ENCODE measurements around the gene OR1N1.
A peak's percentile ranks its signal among the peaks of the same experiment; 100 is the strongest.
"Not testable (repeated sequence)": the region's sequence is repeated elsewhere in the genome, so short reads cannot be mapped to it uniquely, and the experiment has no call there.

Gene OR1N1, protein sequence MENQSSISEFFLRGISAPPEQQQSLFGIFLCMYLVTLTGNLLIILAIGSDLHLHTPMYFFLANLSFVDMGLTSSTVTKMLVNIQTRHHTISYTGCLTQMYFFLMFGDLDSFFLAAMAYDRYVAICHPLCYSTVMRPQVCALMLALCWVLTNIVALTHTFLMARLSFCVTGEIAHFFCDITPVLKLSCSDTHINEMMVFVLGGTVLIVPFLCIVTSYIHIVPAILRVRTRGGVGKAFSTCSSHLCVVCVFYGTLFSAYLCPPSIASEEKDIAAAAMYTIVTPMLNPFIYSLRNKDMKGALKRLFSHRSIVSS

DNA sequence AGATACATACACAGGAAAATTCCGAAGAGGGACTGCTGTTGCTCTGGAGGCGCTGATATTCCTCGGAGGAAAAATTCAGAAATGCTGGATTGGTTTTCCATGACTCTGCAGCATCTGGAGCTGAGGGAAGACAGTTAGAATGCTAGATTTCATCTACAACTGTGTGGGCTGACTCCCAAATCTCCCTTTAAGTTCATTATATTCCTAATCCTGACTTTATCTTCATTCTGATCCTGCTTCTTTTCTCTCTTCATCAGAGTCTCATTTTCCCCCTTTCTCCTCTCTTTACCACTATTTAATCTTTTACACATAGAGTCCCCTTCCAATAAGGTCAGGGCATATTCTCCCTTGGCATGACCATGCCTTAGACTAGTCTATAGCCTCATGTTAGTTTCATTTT, at the start of gene OR1N1:
OR1N1 (minus strand) TSS at position 101 of the 400 bp plus-strand sequence; CDS start at position 101, 0 bp downstream.
- H3K27ac ChIP-seq, result no peak within 1 kb of the TSS
- H3K4me3 ChIP-seq, result no peak within 1 kb of the TSS

DNA sequence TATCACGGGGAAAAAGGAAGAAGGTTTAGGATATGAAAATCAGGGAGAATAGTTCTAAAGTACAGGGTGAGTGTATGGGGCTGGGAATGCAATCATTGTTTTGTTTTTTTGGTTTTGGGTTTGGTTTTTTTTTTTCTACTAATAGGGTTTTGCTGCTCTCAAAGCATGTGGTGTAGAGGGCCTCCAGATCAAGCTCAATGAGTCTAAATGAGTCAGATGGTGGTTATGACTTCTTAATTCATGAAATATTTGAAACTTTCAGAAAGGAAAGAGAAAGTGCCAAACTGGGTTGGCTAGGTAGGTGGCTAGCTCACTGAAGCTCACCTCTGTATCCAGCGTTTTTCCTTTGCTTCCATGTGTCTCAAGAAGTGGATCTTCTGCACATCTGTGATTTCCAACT, 45.4 kb upstream of the OR1N1 start:
- H3K27ac ChIP-seq, result peak overlapping the region in 1 of 21 experiments; percentile 34
- no peak overlapping the region for H3K4me3 ChIP-seq

DNA sequence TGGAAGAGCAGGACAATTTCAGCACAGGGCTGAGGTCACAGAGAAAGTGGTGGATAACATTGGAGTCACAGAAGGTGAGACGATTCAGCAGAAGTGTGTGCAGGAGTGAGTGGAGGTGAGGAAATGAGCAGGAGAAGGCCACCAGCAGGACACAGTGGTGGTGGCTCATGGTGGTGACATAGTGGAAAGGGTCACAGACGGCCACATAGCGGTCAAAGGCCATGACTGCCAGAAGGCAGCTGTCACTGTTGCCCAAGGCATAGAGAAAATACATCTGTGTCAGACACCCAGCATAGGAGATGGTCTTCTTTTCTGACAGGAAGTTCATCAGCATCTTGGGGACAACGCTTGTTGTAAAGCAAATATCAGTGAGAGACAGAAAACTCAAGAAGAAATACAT, 40.8 kb upstream of the OR1N1 start:
- Histone ChIP-seq H3K27ac (no peak overlapping the region), H3K4me3 (no peak overlapping the region)

DNA sequence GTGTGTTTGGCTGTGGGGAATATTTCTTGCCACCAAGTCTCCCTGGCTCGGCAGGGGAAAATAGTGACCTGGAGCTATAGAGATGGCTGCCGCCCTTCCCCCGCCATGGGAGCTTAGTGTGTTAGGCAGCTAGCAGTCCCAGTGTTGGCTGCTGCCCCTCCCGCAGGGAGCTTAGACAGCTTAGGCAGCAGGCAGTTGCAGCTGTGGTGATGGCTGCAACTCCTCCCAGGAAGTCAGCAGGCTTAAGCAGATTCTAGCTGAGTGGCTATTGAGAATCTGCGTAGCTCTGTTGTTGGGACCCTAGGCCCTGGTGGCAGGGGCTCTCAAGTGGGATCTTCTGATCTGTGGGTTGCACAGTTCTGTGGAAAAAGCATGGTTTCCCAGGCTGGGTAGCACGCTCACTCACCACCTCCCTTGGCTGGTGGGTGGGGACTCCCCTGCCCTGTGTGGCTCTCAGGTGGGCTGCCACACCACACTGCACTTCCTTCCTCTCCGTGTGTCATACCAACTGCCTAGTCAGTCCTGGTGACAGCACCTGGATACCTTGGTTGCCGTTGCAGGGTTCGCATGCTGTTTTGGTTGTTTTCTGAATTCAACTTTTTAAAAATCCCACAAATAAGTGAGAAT, 35.2 kb upstream of the OR1N1 start:
- Histone ChIP-seq H3K27ac (no peak overlapping the region), H3K4me3 (no peak overlapping the region)

DNA sequence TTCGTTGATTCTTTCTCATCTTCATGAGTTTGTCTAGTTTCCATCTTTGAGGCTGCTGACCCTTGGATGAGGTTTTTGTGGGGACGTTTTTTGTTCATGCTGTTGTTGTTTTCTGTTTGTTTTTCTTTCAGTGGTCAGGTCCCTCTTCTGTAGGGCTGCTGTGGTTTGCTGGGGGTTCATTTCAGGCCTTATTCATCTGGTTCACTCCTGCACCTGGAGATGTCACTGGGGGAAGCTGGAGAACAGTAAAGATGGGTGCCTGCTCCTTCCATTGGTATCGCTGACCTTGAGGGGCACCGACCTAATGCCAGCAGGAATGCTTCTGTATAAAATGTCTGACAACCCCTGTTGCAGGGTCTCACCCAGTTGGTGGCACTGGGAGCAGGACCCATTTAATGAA, 34.4 kb upstream of the OR1N1 start:
- H3K4me3 ChIP-seq, result no peak overlapping the region
- H3K27ac ChIP-seq, result no peak overlapping the region

DNA sequence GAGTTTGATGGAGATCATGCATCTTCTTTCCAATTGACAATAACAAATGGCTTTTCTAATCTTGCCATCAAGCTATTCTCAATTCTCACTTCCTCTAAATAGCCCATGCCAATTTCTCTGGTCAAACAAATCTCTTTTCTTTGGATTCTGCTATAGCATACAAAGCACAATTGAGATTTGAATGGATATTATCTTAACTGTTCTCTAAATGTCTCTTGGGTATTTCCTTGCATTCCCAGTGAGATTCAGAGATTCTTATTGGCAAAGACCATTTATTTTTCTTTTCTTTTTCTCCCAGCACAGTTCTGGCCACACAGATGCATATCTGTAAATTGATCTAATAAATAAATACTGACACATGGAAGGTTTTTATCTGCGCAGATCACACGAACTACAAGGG, 25.7 kb upstream of the OR1N1 start, which contains the start of gene OR1N2:
OR1N2 (plus strand) TSS at position 301 of the 400 bp plus-strand sequence. CDS start 100 bp downstream, outside the sequence.
- H3K4me3 ChIP-seq, result no peak within 1 kb of the TSS
- no peak within 1 kb of the TSS for H3K27ac ChIP-seq

DNA sequence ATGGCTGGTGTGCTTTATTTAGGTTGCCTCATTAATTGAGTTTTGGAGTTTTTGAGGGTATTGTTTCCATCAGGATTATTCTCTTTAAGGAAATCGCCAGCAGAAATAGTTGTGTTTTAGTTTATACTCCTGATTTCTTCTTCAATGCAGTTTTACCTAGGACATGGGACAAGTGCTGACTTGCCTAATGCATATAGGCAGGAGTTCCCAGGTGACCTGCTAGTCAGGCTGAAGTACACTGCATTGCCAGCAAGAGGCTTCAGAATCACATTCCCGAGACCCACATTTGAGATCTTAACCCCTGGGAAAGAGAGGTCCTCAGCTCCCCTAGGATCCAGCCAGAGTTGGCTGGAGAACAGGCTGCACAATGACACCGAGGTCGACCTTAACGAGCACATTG, 24.3 kb upstream of the OR1N1 start:
- Histone ChIP-seq H3K27ac (no peak overlapping the region), H3K4me3 (no peak overlapping the region)

DNA sequence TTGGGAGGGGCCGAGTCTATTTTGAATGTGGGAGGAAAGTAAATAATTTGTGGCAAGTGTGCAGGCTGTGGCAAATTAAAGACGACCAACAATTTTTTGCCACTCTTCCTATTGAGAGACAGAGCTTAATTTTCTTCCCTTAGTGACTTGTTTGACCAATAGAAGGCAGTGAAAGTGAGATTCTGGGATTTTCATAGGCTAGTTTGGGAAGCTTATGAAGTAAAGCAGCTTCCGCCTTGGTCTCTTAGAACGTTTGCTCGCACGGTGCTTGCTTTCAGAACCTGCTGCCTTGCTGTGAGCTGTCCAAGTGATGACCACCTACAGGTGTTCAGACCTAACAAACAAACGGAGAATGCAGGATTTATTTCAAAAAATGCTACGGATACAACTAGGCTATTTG, 19.1 kb upstream of the OR1N1 start:
- Histone ChIP-seq H3K4me3 (no peak overlapping the region), H3K27ac (no peak overlapping the region)

DNA sequence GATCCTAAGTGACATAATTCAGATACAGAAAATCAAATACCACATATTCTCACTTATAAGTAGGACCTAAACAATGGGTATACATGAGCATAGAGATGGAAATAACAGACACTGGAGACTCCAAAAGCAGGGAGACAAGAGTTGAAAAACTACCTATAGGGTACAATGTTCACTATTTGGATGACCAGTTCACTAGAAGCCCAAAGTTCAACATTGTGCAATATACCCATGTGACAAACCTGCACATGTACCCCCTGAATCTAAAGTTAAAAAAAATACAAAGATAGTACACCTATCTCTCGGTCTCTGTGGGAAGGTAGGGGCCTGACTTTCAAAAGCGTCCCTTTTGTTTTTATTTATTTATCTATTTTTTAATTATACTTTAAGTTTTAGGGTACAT, 11.7 kb upstream of the OR1N1 start:
- Histone ChIP-seq H3K27ac (no peak overlapping the region), H3K4me3 (no peak overlapping the region)

DNA sequence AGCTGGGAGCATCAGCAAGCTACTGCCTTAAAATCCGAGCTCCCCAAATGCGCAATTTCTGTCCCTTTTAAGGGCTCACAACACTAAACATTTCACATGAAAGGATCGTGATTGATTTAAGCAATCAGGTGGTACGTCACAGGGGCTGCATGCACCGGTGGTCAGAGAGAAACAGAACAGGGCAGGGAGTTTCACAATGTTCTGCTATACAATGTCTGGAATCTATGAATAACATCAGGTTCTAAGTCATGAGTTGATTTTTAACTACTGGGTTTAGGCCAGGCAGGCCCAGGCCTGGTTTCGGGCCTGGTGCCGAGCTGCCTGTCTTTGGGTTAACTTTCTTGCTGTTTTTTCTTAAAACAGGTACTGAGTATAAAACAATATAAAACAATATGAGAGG, 10.0 kb upstream of the OR1N1 start:
- not testable (repeated sequence) for H3K4me3 ChIP-seq, H3K27ac ChIP-seq

DNA sequence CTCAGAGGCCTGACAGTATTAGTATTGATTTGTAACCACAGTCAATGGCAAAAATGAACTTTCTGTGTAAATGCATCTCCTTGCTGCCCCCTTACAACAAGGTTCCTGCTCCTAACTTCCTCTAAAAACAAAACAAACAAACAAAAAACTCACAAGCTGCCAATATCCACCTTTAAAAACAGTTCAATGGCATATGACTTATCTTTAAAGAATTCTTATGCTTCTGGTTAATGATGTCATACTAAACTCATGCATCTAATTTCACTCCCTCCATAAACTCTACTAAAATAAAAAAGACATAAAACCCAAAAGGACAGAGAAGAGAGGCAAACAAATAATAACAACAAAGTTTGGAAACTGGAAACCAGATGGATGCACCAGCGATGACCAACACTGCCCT, 9.0 kb upstream of the OR1N1 start:
- Histone ChIP-seq H3K4me3 (no peak overlapping the region), H3K27ac (no peak overlapping the region)

DNA sequence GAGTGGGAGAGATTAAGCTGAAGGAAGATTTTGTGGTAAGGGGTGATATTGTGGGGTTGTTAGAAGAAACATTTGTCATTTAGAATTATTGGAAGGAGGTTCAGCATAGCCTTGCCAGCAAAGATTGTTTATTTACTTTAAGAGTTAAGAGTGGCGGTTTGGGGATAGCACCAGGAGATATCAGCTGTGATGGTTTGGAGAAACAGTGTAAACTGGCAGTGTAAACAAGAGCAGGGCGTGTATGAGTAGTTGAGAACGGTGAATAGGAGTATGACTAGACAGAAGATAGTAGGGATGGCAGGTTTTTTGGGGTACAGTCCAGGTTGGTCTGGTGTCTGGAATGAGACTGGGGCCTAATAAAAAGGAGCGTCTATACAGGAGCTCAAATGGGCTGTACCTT, 4.1 kb upstream of the OR1N1 start:
- H3K27ac ChIP-seq, result not testable (repeated sequence)

DNA sequence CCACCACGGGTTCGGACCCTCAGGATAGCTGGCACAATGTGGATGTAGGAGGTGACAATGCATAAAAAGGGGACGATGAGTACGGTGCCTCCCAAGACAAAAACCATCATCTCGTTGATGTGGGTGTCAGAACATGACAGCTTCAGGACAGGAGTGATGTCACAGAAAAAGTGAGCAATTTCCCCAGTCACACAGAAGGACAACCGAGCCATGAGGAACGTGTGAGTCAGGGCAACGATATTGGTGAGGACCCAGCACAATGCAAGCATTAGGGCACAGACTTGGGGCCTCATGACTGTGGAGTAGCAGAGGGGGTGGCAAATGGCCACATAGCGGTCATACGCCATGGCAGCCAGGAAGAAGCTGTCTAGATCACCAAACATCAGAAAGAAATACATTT, 491 bp downstream of the OR1N1 start:
- H3K27ac ChIP-seq, result no peak overlapping the region
- H3K4me3 ChIP-seq, result no peak overlapping the region

More for the DNA sequence above, 4.1 kb upstream of the OR1N1 start:
- H3K4me3 ChIP-seq, result not testable (repeated sequence)

DNA sequence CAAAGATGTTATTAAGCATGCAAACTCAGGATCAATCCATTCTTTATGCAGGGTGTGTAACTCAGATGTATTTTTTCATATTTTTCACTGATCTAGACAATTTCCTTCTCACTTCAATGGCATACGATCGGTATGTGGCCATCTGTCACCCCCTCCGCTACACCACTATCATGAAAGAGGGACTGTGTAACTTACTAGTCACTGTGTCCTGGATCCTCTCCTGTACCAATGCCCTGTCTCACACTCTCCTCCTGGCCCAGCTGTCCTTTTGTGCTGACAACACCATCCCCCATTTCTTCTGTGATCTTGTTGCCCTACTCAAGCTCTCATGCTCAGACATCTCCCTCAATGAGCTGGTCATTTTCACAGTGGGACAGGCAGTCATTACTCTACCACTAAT, 7.7 kb downstream of the OR1N1 start:
- no peak overlapping the region for H3K4me3 ChIP-seq
- H3K27ac ChIP-seq, result no peak overlapping the region

DNA sequence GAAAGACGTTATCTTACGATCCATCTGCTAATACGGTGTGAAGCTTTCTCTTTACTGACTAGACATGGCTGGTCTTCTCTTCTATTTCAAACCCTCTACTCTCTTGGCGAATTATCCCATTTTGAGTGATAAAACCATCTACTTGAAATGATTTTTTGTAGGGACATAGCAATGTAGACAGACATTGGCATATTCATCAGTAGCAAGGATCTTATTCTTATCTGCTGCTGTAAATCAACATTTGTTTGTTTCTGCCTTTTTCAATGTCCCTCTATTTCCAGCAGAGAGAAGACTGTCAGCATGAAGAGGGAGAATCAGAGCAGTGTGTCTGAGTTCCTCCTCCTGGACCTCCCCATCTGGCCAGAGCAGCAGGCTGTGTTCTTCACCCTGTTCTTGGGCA, 8.3 kb downstream of the OR1N1 start, which contains the start of gene OR1J4:
OR1J4 (plus strand) TSS at position 301 of the 400 bp plus-strand sequence; CDS start at position 301, 0 bp downstream.
- Histone ChIP-seq H3K4me3 (no peak within 1 kb of the TSS), H3K27ac (no peak within 1 kb of the TSS)

DNA sequence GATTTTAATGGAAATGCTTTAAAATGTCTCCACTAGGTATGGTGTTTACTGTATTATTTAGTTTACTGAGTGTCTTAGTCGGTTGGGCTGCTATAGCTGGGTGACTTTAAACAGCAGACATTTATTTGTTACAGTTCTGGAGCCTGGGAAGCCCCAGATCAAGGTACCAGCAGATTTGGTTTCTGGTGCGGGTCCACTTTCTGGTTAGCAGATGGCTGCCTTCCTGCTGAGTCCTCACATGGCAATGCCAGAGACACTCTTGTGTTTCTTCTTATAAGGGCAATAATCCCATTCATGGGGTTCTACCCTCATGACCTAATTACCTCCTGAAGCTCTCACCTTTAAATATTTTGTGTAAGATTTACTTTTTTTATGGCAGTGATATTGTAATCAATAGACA, 8.9 kb downstream of the OR1N1 start:
- no peak overlapping the region for H3K4me3 ChIP-seq
- H3K27ac ChIP-seq, result no peak overlapping the region

DNA sequence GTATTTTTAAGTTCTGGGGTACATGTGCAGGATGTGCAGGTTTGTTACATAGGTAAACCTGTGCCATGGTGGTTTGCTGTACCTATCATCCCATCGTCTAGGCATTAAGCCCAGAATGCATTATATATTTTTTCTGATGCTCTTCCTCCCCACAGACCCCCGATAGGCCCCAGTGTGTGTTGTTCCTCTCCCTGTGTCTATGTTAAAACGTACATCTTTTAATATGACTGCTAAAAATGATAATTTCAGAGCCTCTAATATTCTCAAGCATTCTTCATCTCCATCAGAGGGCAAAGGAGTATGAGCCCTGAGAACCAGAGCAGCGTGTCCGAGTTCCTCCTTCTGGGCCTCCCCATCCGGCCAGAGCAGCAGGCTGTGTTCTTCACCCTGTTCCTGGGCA, 16.6 kb downstream of the OR1N1 start, which contains the start of gene OR1J2:
OR1J2 (plus strand) TSS at position 301 of the 400 bp plus-strand sequence; CDS start at position 301, 0 bp downstream.
- Histone ChIP-seq H3K27ac (no peak within 1 kb of the TSS), H3K4me3 (no peak within 1 kb of the TSS)

DNA sequence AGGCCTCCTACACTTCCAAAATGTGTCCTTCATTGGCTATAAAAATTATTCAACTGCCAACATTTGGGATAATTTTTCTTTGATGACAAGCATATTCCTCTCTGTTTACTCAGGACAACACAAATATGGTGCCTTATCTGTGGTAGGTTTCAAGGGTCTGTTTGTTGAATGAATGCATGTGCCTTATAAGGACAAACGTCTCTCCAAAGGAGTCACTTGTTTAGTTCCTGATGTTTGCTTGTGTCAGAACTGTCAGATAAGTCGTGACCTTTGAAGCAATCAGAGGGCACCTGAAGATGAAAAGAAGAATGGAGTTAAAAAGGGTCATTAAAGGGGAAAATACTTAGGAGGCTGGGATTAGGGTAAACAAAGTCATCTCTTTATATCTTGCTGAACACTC, 20.1 kb downstream of the OR1N1 start:
- no peak overlapping the region for H3K27ac ChIP-seq
- no peak overlapping the region for H3K4me3 ChIP-seq

DNA sequence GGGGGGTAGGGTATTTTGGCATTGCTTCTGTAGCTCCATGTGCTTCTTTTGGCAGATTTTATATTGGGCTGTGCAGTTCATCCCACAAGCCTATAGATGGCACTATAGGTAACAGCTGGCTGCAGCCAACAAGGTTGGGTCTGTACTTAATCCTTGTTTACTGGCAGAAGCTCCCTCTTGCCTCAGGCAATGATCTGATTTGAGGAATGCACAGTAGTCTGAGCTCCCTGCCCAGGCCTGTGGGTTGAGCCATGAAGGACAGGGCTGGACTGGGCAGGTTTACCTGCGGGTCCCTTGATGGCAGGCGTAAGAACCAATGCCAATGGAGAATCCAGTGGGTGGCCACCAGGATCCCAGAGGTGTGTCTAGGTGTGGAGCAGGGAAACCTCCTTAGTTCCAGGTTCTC, 28.2 kb downstream of the OR1N1 start:
- H3K27ac ChIP-seq, result no peak overlapping the region

DNA sequence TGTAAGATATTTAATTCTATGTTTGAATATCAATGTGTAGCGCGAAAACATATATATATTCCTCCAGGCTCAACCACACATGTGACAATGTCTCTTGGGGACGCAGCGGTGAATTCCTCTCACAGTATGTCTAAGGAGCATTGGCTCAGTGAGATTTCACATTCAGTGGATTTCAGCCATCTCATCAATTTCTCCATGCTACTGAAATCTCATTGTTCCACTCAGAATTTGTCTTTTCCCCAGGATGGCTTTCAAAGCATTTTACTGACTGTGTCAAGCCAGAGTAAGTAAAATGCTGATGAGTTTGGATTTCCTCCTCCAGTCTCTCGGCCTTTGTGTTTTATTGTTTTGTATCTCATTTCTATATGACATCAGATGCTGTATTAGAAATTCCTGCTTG, 48.0 kb downstream of the OR1N1 start:
- Histone ChIP-seq H3K4me3 (no peak overlapping the region), H3K27ac (no peak overlapping the region)

More for the DNA sequence above, 28.2 kb downstream of the OR1N1 start:
- H3K4me3 ChIP-seq, result no peak overlapping the region

DNA sequence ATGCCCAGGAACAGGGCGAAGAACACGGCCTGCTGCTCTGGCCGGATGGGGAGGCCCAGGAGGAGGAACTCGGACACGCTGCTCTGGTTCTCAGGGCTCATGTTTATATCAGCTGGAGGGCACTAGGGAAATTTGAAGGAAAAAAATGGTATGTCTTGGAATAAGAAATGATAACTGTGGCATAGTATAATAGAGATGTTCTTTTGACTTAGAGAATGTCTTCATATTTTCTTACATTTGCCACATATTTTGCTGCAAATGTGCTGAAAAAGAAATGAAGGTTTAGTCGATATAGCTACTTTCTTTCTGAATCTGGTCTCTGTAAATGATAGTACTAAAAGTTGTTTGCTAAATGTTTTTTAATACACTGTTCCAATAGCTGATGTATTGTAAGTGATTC, 49.3 kb downstream of the OR1N1 start, which contains the start of gene OR1J1:
OR1J1 (minus strand) TSS at position 101 of the 400 bp plus-strand sequence; CDS start at position 101, 0 bp downstream.
- no peak within 1 kb of the TSS for H3K4me3 ChIP-seq
- H3K27ac ChIP-seq, result no peak within 1 kb of the TSS
